Measurements from ENCODE around the gene CLDN18. TPM values are rescaled to one million over a fixed set of nuclear protein-coding genes. Genes with fewer than 3 reads are reported as not detected.

Gene CLDN18
- not detected in 2 replicates for total RNA-seq (ENCODE audit: low replicate concordance)

DNA sequence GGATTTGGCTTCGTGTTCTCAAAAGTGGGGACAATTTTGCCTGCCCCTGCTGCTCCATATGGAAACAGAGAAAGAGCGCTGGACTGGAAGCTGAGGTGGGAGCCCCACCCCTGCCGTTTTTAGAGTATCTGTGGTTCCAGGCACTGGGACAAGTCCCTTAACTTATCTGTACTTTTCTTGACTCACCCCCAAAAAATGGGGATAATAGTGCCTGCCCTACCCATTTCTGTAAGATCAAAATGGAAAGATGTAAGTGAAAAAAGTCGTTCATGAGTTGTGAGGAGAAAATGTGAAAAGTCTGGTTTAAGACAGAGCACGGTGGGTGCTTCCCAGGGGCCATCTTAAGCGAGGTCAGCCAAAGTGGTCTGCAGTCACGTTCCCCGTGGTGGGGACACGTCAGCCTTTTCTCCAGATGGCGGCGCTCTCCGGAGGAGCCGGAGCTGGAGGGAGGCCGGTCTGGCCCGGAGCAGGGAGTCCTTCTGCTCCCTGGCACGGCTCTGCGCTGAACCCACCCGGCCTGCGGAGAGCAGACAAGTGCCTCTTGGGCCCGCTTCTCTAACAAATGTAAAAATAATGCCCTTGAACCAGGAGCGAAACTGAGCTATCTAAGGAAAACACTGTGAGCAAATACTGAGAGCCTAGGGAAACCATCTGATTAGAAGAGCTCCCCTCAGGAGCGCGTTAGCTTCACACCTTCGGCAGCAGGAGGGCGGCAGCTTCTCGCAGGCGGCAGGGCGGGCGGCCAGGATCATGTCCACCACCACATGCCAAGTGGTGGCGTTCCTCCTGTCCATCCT is at the start of gene CLDN18:
TSS of gene CLDN18 (plus strand) at position 690 of the 797 bp plus-strand sequence. CDS start at position 751, 61 bp downstream.

Other genes with a start within 250 kb of the CLDN18 start
- not detected in 2 replicates for gene SOX14, start 245.8 kb upstream of the CLDN18 start, total RNA-seq (ENCODE audit: low replicate concordance)
- gene DZIP1L, start 105.4 kb downstream of the CLDN18 start, total RNA-seq (ENCODE audit: low replicate concordance), result 20.0 and 22.0 TPM in 2 replicates
- gene A4GNT, start 122.2 kb downstream of the CLDN18 start, total RNA-seq (ENCODE audit: low replicate concordance), result not detected in 2 replicates
- gene DBR1, start 164.8 kb downstream of the CLDN18 start, total RNA-seq (ENCODE audit: low replicate concordance), result 12.6 and 12.9 TPM in 2 replicates
- gene ARMC8, start 177.1 kb downstream of the CLDN18 start, total RNA-seq (ENCODE audit: low replicate concordance), result 34.0 and 45.3 TPM in 2 replicates